ENCODE measurements around the gene BORCS6. TPM values are rescaled to one million over a fixed set of nuclear protein-coding genes. Genes with fewer than 3 reads are reported as not detected.

BORCS6 gene
- total RNA-seq, 2 donors from 2014 or later, result 10.2 to 10.8 TPM

DNA sequence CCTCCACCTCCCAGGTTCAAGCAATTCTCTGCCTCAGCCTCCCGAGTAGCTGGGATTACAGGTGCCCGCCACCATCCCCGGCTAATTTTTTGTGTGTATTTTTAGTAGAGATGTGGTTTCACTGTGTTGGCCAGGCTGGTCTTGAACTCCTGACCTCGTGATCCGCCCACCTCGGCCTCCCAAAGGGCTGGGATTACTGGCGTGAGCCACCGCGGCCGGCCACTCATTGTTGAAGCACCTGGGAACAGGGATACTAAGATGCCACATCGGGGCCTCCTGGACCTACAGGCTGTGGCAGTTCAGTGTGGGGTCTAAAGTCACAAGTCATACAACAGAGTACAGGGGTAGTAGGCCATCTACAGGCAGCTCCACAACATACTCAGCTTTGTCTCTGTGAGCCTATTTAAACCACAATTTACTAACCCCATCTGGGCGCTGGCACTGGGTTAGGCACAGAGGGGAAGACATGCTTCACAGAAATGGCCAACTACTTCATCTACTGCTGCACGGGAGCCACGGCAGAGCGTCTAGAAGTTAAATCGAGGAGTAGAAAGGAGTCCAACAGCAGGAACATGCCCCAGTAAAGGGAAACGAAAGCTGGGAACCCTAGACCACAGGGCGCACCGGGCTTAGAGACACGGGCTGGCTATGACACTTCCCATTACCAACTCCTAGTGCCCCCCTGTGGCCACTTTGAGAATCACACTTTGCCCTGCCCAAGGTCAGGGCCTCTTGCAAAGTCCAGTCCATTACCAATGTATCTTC is 31.5 kb downstream of the BORCS6 start:
- Histone ChIP-seq H3K36me3 (peaks cover 23% of the 10 kb centered on the region), H3K27me3 (no peaks in the 10 kb centered on the region), H3K4me3 (no peak overlapping the region), H3K4me1 (peaks cover 0 to 48% of the 10 kb centered on the region in 2 donors), H3K9me3 (no peaks in the 10 kb centered on the region), H3K27ac (peak overlapping the region; percentile 99)
- TF ChIP-seq, protein P1, sequence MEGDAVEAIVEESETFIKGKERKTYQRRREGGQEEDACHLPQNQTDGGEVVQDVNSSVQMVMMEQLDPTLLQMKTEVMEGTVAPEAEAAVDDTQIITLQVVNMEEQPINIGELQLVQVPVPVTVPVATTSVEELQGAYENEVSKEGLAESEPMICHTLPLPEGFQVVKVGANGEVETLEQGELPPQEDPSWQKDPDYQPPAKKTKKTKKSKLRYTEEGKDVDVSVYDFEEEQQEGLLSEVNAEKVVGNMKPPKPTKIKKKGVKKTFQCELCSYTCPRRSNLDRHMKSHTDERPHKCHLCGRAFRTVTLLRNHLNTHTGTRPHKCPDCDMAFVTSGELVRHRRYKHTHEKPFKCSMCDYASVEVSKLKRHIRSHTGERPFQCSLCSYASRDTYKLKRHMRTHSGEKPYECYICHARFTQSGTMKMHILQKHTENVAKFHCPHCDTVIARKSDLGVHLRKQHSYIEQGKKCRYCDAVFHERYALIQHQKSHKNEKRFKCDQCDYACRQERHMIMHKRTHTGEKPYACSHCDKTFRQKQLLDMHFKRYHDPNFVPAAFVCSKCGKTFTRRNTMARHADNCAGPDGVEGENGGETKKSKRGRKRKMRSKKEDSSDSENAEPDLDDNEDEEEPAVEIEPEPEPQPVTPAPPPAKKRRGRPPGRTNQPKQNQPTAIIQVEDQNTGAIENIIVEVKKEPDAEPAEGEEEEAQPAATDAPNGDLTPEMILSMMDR (IDR thresholded peaks at IDR 0.05), result peak; percentile 93 to 95
- peak; percentile 99 for DNase-seq (ENCODE audit: low spot score)

DNA sequence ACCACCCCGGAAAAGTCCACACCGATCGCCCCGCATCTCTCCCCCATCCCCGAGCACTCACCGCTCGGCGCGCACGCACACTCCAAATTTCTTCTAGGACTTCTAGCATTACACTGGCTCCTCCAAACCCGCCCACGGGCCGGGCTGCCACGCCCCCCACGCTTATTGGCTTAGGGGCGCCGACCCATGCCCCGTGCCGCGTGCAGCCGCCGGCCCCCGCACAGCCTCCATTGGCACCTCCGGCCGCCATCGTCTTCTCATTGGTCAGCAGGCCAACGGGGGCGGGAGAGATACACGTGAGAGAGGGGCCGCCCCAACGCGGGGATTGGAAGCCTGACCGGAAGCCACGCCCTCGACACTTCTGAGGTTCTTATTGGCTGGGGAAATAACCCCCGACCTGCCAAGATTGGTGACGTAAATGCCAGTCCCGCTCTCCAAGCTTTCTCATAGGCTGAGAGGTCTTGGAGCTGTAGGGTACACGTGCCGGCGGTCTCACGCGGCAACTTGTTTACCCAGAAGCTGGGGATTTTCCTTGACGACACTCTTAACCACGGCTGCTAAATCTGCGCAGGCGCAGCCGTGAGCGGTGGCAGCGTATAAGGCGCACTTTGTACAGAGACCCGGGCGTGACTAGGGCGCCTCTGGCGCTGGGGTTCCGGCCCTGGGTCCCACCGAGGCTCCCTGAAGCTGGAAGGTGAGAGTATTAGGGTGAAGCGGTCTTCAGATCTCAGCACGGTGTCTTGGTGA is 33.6 kb downstream of the BORCS6 start:
- no peaks in the 10 kb centered on the region for H3K9me3 ChIP-seq
- H3K4me3 ChIP-seq, result peak overlapping the region; percentile 83 to 95
- H3K4me1 ChIP-seq, result peaks cover 0 to 47% of the 10 kb centered on the region in 2 donors
- H3K27ac ChIP-seq, result peak overlapping the region; percentile 100
- DNase-seq (ENCODE audit: low spot score), result peak; percentile 100
- TF ChIP-seq, protein P1 (IDR thresholded peaks at IDR 0.05), result no peak
- no peaks in the 10 kb centered on the region for H3K27me3 ChIP-seq
- H3K36me3 ChIP-seq, result peaks cover 34% of the 10 kb centered on the region

DNA sequence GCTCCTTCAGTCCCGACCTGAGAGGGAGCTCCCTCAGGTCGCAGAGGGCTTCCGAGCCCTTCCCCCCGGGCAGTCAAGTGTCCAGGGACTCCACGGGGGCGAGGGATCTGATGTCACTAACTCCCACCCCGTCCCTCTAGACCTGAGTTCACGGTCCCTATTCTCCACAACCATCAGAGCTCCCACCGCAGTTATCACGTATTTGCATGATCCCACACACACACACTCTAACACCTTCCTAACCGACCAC is 34.1 kb downstream of the BORCS6 start:
- no peak for DNase-seq (ENCODE audit: low spot score)
- peaks cover 29% of the 10 kb centered on the region for H3K36me3 ChIP-seq
- H3K4me1 ChIP-seq, result peaks cover 0 to 43% of the 10 kb centered on the region in 2 donors
- H3K27ac ChIP-seq, result peak overlapping the region; percentile 100
- H3K27me3 ChIP-seq, result no peaks in the 10 kb centered on the region
- no peaks in the 10 kb centered on the region for H3K9me3 ChIP-seq
- H3K4me3 ChIP-seq, result peak overlapping the region; percentile 83 to 95
- TF ChIP-seq, protein P1 (IDR thresholded peaks at IDR 0.05), result no peak

DNA sequence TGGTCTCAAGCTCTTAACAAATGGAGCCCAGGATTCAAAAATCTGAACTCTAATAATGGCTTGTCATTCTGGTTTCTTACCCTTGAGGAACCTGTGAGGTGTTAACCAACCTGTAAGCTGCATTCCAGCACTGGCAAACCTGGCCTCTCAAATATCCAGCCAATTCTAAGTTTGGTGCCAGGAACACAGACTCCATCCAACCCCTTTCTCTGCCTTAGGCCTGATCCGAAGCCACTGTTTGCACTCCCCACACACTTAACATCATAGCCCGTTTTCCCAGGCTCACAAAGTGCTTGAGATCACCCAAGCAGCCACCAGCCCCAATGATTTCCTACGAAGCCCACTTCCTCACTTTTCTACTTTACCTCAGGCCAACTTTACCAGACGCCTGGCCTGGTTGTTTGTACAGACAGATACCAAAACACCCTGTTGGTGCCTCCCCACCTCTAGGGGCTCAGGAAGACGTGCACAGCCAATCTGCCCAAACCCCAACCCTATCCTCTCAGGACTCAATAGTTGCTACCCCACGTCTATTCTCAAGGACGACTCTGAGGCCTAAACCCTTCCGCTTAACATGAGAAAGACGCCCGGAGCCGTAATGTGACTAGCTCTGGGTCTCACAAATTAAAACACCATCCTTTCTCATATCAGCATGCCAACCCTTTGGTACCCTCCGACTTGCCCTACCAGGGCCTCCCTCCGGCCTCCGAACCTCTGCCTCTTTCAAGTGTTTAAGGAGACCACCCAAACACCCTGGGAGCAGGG is 34.6 kb downstream of the BORCS6 start:
- no peak for DNase-seq (ENCODE audit: low spot score)
- Histone ChIP-seq H3K27me3 (no peaks in the 10 kb centered on the region), H3K4me3 (peak overlapping the region; percentile 83 to 95), H3K27ac (peak overlapping the region; percentile 100), H3K36me3 (peaks cover 29% of the 10 kb centered on the region), H3K9me3 (no peaks in the 10 kb centered on the region), H3K4me1 (peaks cover 0 to 43% of the 10 kb centered on the region in 2 donors)
- TF ChIP-seq, protein P1 (IDR thresholded peaks at IDR 0.05), result no peak

DNA sequence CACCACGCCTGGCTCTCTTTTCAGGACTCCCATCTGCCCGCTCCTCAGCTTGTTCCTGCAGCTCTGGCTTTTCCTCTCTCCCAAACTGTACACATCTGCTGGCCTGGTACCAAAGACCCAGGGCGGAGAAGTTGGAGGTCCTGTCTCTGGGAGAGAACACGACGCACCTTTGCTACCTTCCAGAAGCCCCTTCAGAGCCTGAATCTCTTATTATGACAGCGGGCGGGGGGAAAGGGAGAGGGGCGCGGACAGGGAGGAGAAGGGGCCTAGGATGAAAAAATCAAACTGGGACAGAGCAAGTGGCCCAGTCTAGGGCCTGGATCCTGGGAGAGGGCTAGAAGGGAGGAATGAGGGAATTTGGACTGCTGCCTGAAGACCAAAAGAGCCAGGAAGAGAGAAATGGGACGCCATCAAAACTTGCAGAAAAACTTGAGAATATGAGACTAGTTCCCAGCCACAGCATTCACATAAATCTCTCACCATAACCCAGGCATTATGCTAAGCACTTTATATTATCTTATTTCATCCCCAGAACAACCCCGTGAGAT is 35.3 kb downstream of the BORCS6 start:
- peak overlapping the region; percentile 100 for H3K27ac ChIP-seq
- no peak for DNase-seq (ENCODE audit: low spot score)
- TF ChIP-seq, protein P1 (IDR thresholded peaks at IDR 0.05), result no peak
- no peaks in the 10 kb centered on the region for H3K9me3 ChIP-seq
- peaks cover 0 to 49% of the 10 kb centered on the region in 2 donors for H3K4me1 ChIP-seq
- peaks cover 33% of the 10 kb centered on the region for H3K36me3 ChIP-seq
- H3K4me3 ChIP-seq, result peak overlapping the region; percentile 83 to 95
- no peaks in the 10 kb centered on the region for H3K27me3 ChIP-seq
